Measurements from ENCODE around the gene TMPRSS7.
"Not testable (repeated sequence)": the region's sequence is repeated elsewhere in the genome, so short reads cannot be mapped to it uniquely, and the experiment has no call there.

TMPRSS7 gene

DNA sequence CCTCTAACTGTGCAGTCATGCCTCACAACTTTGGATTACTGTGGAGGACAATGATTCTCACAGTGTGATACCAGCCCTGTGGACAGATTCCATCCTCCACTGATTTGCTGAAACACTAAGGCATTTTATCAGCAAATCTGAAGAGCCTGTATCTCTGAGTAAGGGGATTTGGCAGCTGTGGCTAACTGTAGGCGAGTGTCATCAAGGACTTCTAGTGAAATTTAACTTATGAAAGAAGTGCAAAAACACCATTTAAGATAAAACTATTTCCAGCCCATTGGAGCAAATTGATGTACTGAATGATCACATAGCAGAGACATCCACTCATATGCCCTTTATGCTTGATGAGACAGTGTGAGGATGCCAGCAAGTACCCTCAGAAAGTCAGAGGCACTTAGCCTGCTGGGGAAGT lies 13.9 kb upstream of the TMPRSS7 start:
- POLR2A ChIA-PET, result no interaction called here
- WGBS (ENCODE audit: insufficient coverage), result no CpG with 5 or more reads among the region's 1 CpG
- H3K27me3 ChIP-seq (replicated peaks in 2 of 5; ENCODE audit: control insufficient read depth in 4 of 5, insufficient read depth in 5 of 5, low read length in 4 of 5), result peaks cover 0 to 2% (median 0%) of the 10 kb centered on the region in 5 experiments
- no peaks in the 10 kb centered on the region for H3K36me3 ChIP-seq (ENCODE audit: control insufficient read depth in 4 of 4, insufficient read depth in 4 of 4, low read length in 3 of 4)
- CTCF ChIA-PET, result interaction anchor here (1.0 kb wide), 1 partner anchor 31 kb away, joined by 3 read pairs; no protein-coding TSS in a partner anchor
- no peak overlapping the region for H3K4me3 ChIP-seq (ENCODE audit: control insufficient read depth in 1 of 7, extremely low read depth in 1 of 7, insufficient read depth in 4 of 7, low read depth in 2 of 7, low read length in 6 of 7)
- H3K9me3 ChIP-seq (ENCODE audit: control extremely low read depth in 1 of 5, control insufficient read depth in 4 of 5, insufficient read depth in 2 of 5, low read depth in 1 of 5, low read length in 4 of 5), result peaks cover 0 to 3% (median 0%) of the 10 kb centered on the region in 5 experiments
- H3K27ac ChIP-seq (ENCODE audit: insufficient read depth in 1 of 2, low read depth in 1 of 2, low read length in 2 of 2, poor library complexity in 1 of 2, severe bottlenecking in 2 of 2), result no peak overlapping the region
- no peak for DNase-seq
- no peaks in the 10 kb centered on the region for H3K4me1 ChIP-seq (ENCODE audit: control extremely low read depth in 1 of 4, control insufficient read depth in 4 of 4, insufficient read depth in 4 of 4, low read length in 3 of 4)

DNA sequence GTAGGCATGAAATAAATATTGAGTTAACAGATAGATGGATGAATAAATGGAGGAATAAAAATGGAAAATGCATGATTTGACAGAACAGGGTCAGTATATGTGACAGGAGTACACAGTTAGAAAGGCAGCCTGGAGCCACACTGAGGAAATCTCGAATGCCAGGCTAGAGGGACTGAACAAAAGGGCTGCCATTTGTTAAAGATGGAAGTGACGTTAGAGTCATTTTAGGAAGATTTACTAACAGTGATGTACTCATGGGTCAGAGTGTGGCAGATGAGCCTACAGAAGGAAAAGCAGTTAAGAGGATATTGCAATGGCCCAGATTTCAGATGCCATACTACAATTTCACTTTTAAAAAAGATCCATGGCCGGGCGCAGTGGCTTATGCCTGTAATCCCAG lies 7.4 kb upstream of the TMPRSS7 start:
- Histone ChIP-seq H3K27ac (ENCODE audit: insufficient read depth in 1 of 2, low read depth in 1 of 2, low read length in 2 of 2, poor library complexity in 1 of 2, severe bottlenecking in 2 of 2) (no peak overlapping the region), H3K4me3 (ENCODE audit: control insufficient read depth in 1 of 7, extremely low read depth in 1 of 7, insufficient read depth in 4 of 7, low read depth in 2 of 7, low read length in 6 of 7) (no peak overlapping the region), H3K4me1 (ENCODE audit: control extremely low read depth in 1 of 4, control insufficient read depth in 4 of 4, insufficient read depth in 4 of 4, low read length in 3 of 4) (no peaks in the 10 kb centered on the region), H3K36me3 (ENCODE audit: control insufficient read depth in 4 of 4, insufficient read depth in 4 of 4, low read length in 3 of 4) (no peaks in the 10 kb centered on the region), H3K9me3 (ENCODE audit: control extremely low read depth in 1 of 5, control insufficient read depth in 4 of 5, insufficient read depth in 2 of 5, low read depth in 1 of 5, low read length in 4 of 5) (peaks cover 0 to 3% (median 0%) of the 10 kb centered on the region in 5 experiments), H3K27me3 (replicated peaks in 2 of 5; ENCODE audit: control insufficient read depth in 4 of 5, insufficient read depth in 5 of 5, low read length in 4 of 5) (peaks cover 0 to 2% (median 0%) of the 10 kb centered on the region in 5 experiments)
- ChIA-PET POLR2A (no interaction called here), CTCF (interaction anchor here (1.1 kb wide), 1 partner anchor 12 kb away, joined by 8 read pairs; no protein-coding TSS in a partner anchor)
- 100% methylated on average over 1 of the region's 4 CpGs for WGBS (ENCODE audit: insufficient coverage)
- no peak for DNase-seq

DNA sequence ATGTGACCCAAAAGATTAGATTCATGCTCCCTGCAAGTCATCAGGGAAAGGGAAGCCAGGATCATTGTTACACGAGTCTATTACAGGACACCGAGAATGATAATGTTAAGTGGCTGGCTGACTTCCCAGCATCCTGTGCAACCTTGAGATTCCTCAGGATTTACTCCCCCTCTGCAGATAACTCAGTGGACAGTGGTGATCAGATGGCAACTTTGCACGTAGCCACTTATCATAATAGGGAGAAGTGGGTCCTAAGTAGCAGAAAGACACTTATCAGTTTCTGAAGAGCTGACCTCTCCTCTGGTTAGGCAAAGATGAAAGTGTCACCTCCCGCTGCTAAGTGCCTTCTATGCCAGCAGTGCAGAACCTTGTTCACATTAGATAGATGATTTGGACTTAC lies 6.7 kb upstream of the TMPRSS7 start:
- Histone ChIP-seq H3K4me3 (ENCODE audit: control insufficient read depth in 1 of 7, extremely low read depth in 1 of 7, insufficient read depth in 4 of 7, low read depth in 2 of 7, low read length in 6 of 7) (no peak overlapping the region), H3K27ac (ENCODE audit: insufficient read depth in 1 of 2, low read depth in 1 of 2, low read length in 2 of 2, poor library complexity in 1 of 2, severe bottlenecking in 2 of 2) (no peak overlapping the region), H3K9me3 (ENCODE audit: control extremely low read depth in 1 of 5, control insufficient read depth in 4 of 5, insufficient read depth in 2 of 5, low read depth in 1 of 5, low read length in 4 of 5) (no peaks in the 10 kb centered on the region), H3K27me3 (replicated peaks in 2 of 5; ENCODE audit: control insufficient read depth in 4 of 5, insufficient read depth in 5 of 5, low read length in 4 of 5) (peaks cover 0 to 2% (median 0%) of the 10 kb centered on the region in 5 experiments), H3K4me1 (ENCODE audit: control extremely low read depth in 1 of 4, control insufficient read depth in 4 of 4, insufficient read depth in 4 of 4, low read length in 3 of 4) (no peaks in the 10 kb centered on the region), H3K36me3 (ENCODE audit: control insufficient read depth in 4 of 4, insufficient read depth in 4 of 4, low read length in 3 of 4) (no peaks in the 10 kb centered on the region)
- ChIA-PET CTCF (no interaction called here), POLR2A (no interaction called here)
- DNase-seq, result no peak
- 96% methylated on average over 4 of the region's 4 CpGs for WGBS (ENCODE audit: insufficient coverage)

DNA sequence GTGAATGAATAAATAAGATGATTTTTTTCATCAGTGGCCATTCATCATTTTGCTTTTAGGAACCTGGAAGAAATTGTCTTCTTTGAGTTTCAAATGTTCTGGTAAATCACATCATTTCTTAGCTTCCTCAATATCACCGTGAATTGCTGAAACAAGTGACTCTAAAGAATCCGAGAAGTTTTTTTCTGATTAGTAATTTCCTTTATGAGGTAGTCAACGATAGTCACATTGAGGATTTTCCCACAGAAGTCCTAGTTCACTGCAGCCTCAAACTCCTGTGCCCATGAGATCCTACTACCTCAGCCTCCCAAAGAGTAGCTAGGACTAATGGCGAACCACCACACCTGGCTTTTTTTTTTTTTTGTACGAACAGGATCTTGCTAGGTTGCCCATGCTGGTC lies 3.6 kb upstream of the TMPRSS7 start:
- Histone ChIP-seq H3K9me3 (ENCODE audit: control extremely low read depth in 1 of 5, control insufficient read depth in 4 of 5, insufficient read depth in 2 of 5, low read depth in 1 of 5, low read length in 4 of 5) (no peaks in the 10 kb centered on the region), H3K36me3 (ENCODE audit: control insufficient read depth in 4 of 4, insufficient read depth in 4 of 4, low read length in 3 of 4) (no peaks in the 10 kb centered on the region), H3K27me3 (replicated peaks in 2 of 5; ENCODE audit: control insufficient read depth in 4 of 5, insufficient read depth in 5 of 5, low read length in 4 of 5) (no peaks in the 10 kb centered on the region), H3K4me3 (ENCODE audit: control insufficient read depth in 1 of 7, extremely low read depth in 1 of 7, insufficient read depth in 4 of 7, low read depth in 2 of 7, low read length in 6 of 7) (no peak overlapping the region), H3K27ac (ENCODE audit: insufficient read depth in 1 of 2, low read depth in 1 of 2, low read length in 2 of 2, poor library complexity in 1 of 2, severe bottlenecking in 2 of 2) (no peak overlapping the region), H3K4me1 (ENCODE audit: control extremely low read depth in 1 of 4, control insufficient read depth in 4 of 4, insufficient read depth in 4 of 4, low read length in 3 of 4) (no peaks in the 10 kb centered on the region)
- 92% methylated on average over 2 of the region's 5 CpGs for WGBS (ENCODE audit: insufficient coverage)
- POLR2A ChIA-PET, result no interaction called here
- no peak for DNase-seq
- CTCF ChIA-PET, result interaction anchor here (0.5 to 1.0 kb wide), 2 partner anchors 18 to 301 kb away, joined by 3 read pairs; no protein-coding TSS in a partner anchor

DNA sequence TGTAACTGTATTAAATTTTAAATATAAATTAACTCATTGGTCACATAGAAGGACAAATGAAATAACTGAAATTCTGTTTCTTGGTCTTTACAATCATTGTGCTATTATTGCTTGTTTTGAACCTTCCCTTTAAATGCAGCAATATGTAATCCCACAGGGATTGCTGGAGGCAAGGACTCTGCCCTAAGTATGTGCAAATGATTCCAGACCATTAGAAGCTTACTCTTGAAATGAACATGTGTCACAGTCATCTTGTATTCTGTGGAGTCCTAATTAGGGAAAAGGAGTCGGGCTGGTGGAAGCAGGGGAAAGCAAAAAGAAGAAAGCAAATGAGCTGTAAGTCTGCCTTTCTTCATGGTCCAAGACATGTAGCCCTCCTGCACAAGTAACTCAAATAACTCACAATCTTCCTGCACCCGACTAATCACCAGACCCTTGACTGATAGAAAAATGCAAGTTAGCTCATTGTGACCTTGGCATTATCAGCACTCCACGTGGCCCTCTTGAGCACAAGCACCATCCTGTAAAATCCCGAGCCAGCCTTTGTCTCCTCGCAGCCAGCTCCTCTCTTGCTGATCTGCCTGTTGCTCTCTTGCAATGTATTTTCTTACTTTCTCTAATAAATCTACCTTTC lies 2.3 kb upstream of the TMPRSS7 start:
- Histone ChIP-seq H3K4me3 (ENCODE audit: control insufficient read depth in 1 of 7, extremely low read depth in 1 of 7, insufficient read depth in 4 of 7, low read depth in 2 of 7, low read length in 6 of 7) (no peak overlapping the region), H3K36me3 (ENCODE audit: control insufficient read depth in 4 of 4, insufficient read depth in 4 of 4, low read length in 3 of 4) (no peaks in the 10 kb centered on the region), H3K27me3 (replicated peaks in 2 of 5; ENCODE audit: control insufficient read depth in 4 of 5, insufficient read depth in 5 of 5, low read length in 4 of 5) (no peaks in the 10 kb centered on the region), H3K4me1 (ENCODE audit: control extremely low read depth in 1 of 4, control insufficient read depth in 4 of 4, insufficient read depth in 4 of 4, low read length in 3 of 4) (no peaks in the 10 kb centered on the region), H3K27ac (ENCODE audit: insufficient read depth in 1 of 2, low read depth in 1 of 2, low read length in 2 of 2, poor library complexity in 1 of 2, severe bottlenecking in 2 of 2) (no peak overlapping the region), H3K9me3 (ENCODE audit: control extremely low read depth in 1 of 5, control insufficient read depth in 4 of 5, insufficient read depth in 2 of 5, low read depth in 1 of 5, low read length in 4 of 5) (no peaks in the 10 kb centered on the region)
- WGBS (ENCODE audit: insufficient coverage), result 100% methylated on average over 4 of the region's 5 CpGs
- ChIA-PET CTCF (interaction anchor here (1.0 to 1.7 kb wide), 3 partner anchors 11 to 21 kb away, joined by 3 to 4 read pairs (median 4); no protein-coding TSS in a partner anchor), POLR2A (no interaction called here)
- DNase-seq, result no peak

DNA sequence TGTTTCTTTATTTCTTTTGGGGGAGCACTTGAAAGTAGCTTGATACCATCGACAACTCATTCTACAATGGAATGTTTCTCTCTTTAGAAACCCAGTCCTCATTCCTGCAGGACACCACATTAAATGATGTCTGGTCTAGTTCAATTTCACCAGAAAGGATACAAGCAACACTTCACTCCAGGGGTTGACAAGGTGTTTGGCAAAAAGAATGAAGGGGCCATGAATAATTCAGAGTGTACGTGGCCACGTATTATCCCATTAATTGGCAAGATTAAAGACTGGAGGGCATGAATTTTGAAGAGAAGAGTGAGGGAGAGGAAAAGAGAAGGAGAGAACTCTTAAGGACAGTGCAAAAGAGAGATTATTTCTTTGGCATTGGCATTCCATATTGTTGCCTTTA lies 705 bp downstream of the TMPRSS7 start:
- POLR2A ChIA-PET, result no interaction called here
- H3K27me3 ChIP-seq (replicated peaks in 2 of 5; ENCODE audit: control insufficient read depth in 4 of 5, insufficient read depth in 5 of 5, low read length in 4 of 5), result no peaks in the 10 kb centered on the region
- no peaks in the 10 kb centered on the region for H3K4me1 ChIP-seq (ENCODE audit: control extremely low read depth in 1 of 4, control insufficient read depth in 4 of 4, insufficient read depth in 4 of 4, low read length in 3 of 4)
- DNase-seq, result no peak
- H3K9me3 ChIP-seq (ENCODE audit: control extremely low read depth in 1 of 5, control insufficient read depth in 4 of 5, insufficient read depth in 2 of 5, low read depth in 1 of 5, low read length in 4 of 5), result no peaks in the 10 kb centered on the region
- no peaks in the 10 kb centered on the region for H3K36me3 ChIP-seq (ENCODE audit: control insufficient read depth in 4 of 4, insufficient read depth in 4 of 4, low read length in 3 of 4)
- no peak overlapping the region for H3K4me3 ChIP-seq (ENCODE audit: control insufficient read depth in 1 of 7, extremely low read depth in 1 of 7, insufficient read depth in 4 of 7, low read depth in 2 of 7, low read length in 6 of 7)
- WGBS (ENCODE audit: insufficient coverage), result no CpG with 5 or more reads among the region's 3 CpGs
- CTCF ChIA-PET, result interaction anchor here (1.1 kb wide), 1 partner anchor 10 kb away, joined by 3 read pairs; no protein-coding TSS in a partner anchor
- H3K27ac ChIP-seq (ENCODE audit: insufficient read depth in 1 of 2, low read depth in 1 of 2, low read length in 2 of 2, poor library complexity in 1 of 2, severe bottlenecking in 2 of 2), result no peak overlapping the region

DNA sequence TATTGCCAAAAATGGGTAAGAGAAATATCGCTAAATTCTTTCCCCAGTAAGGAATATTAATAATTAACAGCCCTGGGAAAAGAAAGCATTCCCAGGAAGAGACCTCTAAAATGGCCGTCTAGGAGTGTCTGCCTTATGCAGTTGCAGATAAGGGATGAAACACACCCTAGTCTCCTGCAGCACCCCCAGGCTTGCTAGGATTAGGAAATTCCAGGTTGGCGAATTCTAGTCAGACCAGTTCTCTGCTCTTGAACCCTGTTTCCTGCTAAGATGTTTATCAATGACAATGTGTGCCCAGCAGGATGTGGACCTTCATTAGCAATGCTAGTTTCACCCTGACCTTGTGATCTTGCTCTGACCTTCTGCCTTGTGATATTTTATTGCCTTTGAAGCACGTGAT lies 2.7 kb downstream of the TMPRSS7 start:
- H3K4me3 ChIP-seq (ENCODE audit: control insufficient read depth in 1 of 7, extremely low read depth in 1 of 7, insufficient read depth in 4 of 7, low read depth in 2 of 7, low read length in 6 of 7); DNase-seq; POLR2A ChIA-PET; H3K9me3 ChIP-seq (ENCODE audit: control extremely low read depth in 1 of 5, control insufficient read depth in 4 of 5, insufficient read depth in 2 of 5, low read depth in 1 of 5, low read length in 4 of 5); H3K27me3 ChIP-seq (replicated peaks in 2 of 5; ENCODE audit: control insufficient read depth in 4 of 5, insufficient read depth in 5 of 5, low read length in 4 of 5); H3K4me1 ChIP-seq (ENCODE audit: control extremely low read depth in 1 of 4, control insufficient read depth in 4 of 4, insufficient read depth in 4 of 4, low read length in 3 of 4); CTCF ChIA-PET; H3K36me3 ChIP-seq (ENCODE audit: control insufficient read depth in 4 of 4, insufficient read depth in 4 of 4, low read length in 3 of 4); H3K27ac ChIP-seq (ENCODE audit: insufficient read depth in 1 of 2, low read depth in 1 of 2, low read length in 2 of 2, poor library complexity in 1 of 2, severe bottlenecking in 2 of 2): not testable (repeated sequence)
- WGBS (ENCODE audit: insufficient coverage), result 79% methylated on average over 2 of the region's 4 CpGs

Measured in common myeloid progenitor, CD34-positive (primary cell).